SK-N-SH (cell line): ENCODE results near the gene CNDP2. TPM values are rescaled to one million over a fixed set of nuclear protein-coding genes. Genes with fewer than 3 reads are reported as not detected.

Experiments
- CTCF ChIA-PET: fragments of 300-600, 350-600 bp; formaldehyde crosslinking; extraction: SDS; loops from one replicate; lab custom pipeline; 2021; lab: Yijun Ruan, JAX
- POLR2A ChIA-PET: fragments of 350-600 bp; sonication (Branson Sonifier 250); formaldehyde crosslinking; extraction: SDS; loops from one replicate; lab custom pipeline; 2020; ENCODE audit warnings: antibody characterized with exemption, inconsistent platforms; lab: Yijun Ruan, JAX
- DNase-seq: peaks from one replicate; pipeline ENCODE4 v3.0.0; 2012
- H2AFZ ChIP-seq: fragments of 200-600 bp; sonication (generic); 2 replicates; pipeline ENCODE4 v1.8.1; 2016; ENCODE audit warnings: antibody characterized with exemption, mild to moderate bottlenecking, low read depth
- H3F3A ChIP-seq: fragments of 200-600 bp; sonication (generic); replicated peaks from 2 replicates; pipeline ENCODE3; 2016; ENCODE audit warnings: antibody characterized with exemption, mild to moderate bottlenecking; ENCODE audit not compliant: insufficient read depth
- H3K27ac ChIP-seq, 2 experiments: fragments of 200-500 bp in 1 of 2; fragments of 200-600 bp in 1 of 2; sonication (Bioruptor generic) in 1 of 2; sonication (generic), shearing (Covaris generic) in 1 of 2; 2 replicates each; pipeline versions ENCODE4 v1.5.1 to v1.6.1; 2014 to 2016; ENCODE audit warnings: low read depth in 2 of 2, inconsistent platforms in 1 of 2, low read length in 1 of 2, mild to moderate bottlenecking in 1 of 2, mixed read lengths in 1 of 2
- H3K27me3 ChIP-seq: fragments of 200-600 bp; sonication (generic), shearing (Covaris generic); 2 replicates; pipeline ENCODE4 v1.6.1; 2016; ENCODE audit warnings: mixed run types; ENCODE audit not compliant: insufficient read depth
- H3K36me3 ChIP-seq, 2 experiments: fragments of 200-500 bp in 1 of 2; fragments of 200-600 bp in 1 of 2; sonication (Bioruptor generic) in 1 of 2; sonication (generic) in 1 of 2; replicated peaks in 1 of 2; 2 replicates each; pipeline versions ENCODE3 to v1.5.1; 2014 to 2016; ENCODE audit warnings: low read length in 1 of 2, mild to moderate bottlenecking in 1 of 2; ENCODE audit not compliant: insufficient read depth in 2 of 2, control insufficient read depth in 1 of 2
- H3K4me1 ChIP-seq, 2 experiments: fragments of 200-500 bp in 1 of 2; fragments of 200-600 bp in 1 of 2; sonication (Bioruptor generic) in 1 of 2; sonication (generic), shearing (Covaris generic) in 1 of 2; 2 replicates each; pipeline versions ENCODE4 v1.5.1 to v1.6.1; 2014 to 2016; ENCODE audit warnings: low read depth in 1 of 2, low read length in 1 of 2, mixed run types in 1 of 2; ENCODE audit not compliant: insufficient read depth in 2 of 2, control insufficient read depth in 1 of 2
- H3K4me2 ChIP-seq: fragments of 200-600 bp; sonication (generic), shearing (Covaris generic); 2 replicates; pipeline ENCODE4 v1.6.1; 2017; ENCODE audit warnings: mixed run types
- H3K4me3 ChIP-seq, 2 experiments: fragments of 200-500 bp in 1 of 2; fragments of 200-600 bp in 1 of 2; sonication (Bioruptor generic) in 1 of 2; sonication (generic), shearing (Covaris generic) in 1 of 2; 2 replicates each; pipeline versions ENCODE4 v1.5.1 to v1.8.1; 2014 to 2016; ENCODE audit warnings: low read depth in 2 of 2, inconsistent platforms in 1 of 2, low read length in 1 of 2, mild to moderate bottlenecking in 1 of 2, mixed read lengths in 1 of 2, moderate library complexity in 1 of 2
- H3K79me2 ChIP-seq: fragments of 200-600 bp; sonication (generic); 2 replicates; pipeline ENCODE4 v1.8.1; 2017; ENCODE audit warnings: mild to moderate bottlenecking; ENCODE audit not compliant: insufficient read depth
- H3K9ac ChIP-seq: fragments of 200-600 bp; sonication (generic); 2 replicates; pipeline ENCODE4 v1.6.1; 2017; ENCODE audit warnings: mixed run types
- H3K9me2 ChIP-seq: fragments of 200-600 bp; sonication (generic); 2 replicates; pipeline ENCODE4 v1.6.1; 2017; ENCODE audit warnings: mixed run types
- H3K9me3 ChIP-seq: fragments of 200-600 bp; sonication (generic); 2 replicates; pipeline ENCODE4 v1.6.1; 2017; ENCODE audit warnings: mixed run types, mild to moderate bottlenecking, moderate library complexity
- H4K20me1 ChIP-seq: fragments of 200-600 bp; sonication (generic); 2 replicates; pipeline ENCODE4 v1.6.1; 2017; ENCODE audit warnings: mild to moderate bottlenecking, mixed run types; ENCODE audit not compliant: insufficient read depth
- CTCF ChIP-seq: fragments of 200-600 bp; sonication (generic); IDR thresholded peaks from 2 replicates; pipeline ENCODE4 v1.6.1; 2017; ENCODE audit warnings: antibody characterized with exemption, mild to moderate bottlenecking, moderate library complexity
- EP300 ChIP-seq, 2 experiments: IDR thresholded peaks; 2 replicates each; pipeline versions ENCODE4 v1.4.0 to v1.6.1; 2012; ENCODE audit warnings: borderline replicate concordance in 1 of 2, low read depth in 1 of 2, low read length in 1 of 2
- FOXM1 ChIP-seq: IDR thresholded peaks from 2 replicates; pipeline ENCODE4 v1.4.0; 2012; ENCODE audit warnings: low read depth, mild to moderate bottlenecking
- GABPA ChIP-seq: IDR thresholded peaks from 2 replicates; pipeline ENCODE4 v1.4.0; 2012; ENCODE audit warnings: low read depth, mild to moderate bottlenecking
- GATA2 ChIP-seq: sonication (generic); formaldehyde crosslinking; IDR thresholded peaks from 2 replicates; pipeline ENCODE4 v1.5.0; 2020; ENCODE audit warnings: mild to moderate bottlenecking, missing genetic modification reagents
- IRF3 ChIP-seq: fragments of 150-350 bp; IDR thresholded peaks from 2 replicates; pipeline ENCODE4 v1.6.1; 2016; ENCODE audit warnings: mild to moderate bottlenecking, low read depth, low read length
- MAX ChIP-seq: IDR thresholded peaks from 2 replicates; pipeline ENCODE4 v1.4.0; 2012; ENCODE audit warnings: low read depth
- NRF1 ChIP-seq: IDR thresholded peaks from 2 replicates; pipeline ENCODE4 v1.6.1; 2012; ENCODE audit warnings: low read depth, mild to moderate bottlenecking, low read length
- SMC3 ChIP-seq: IDR thresholded peaks from 2 replicates; pipeline ENCODE4 v1.6.1; 2012; ENCODE audit warnings: low read depth, low read length, improper control_type of control experiment
- ZBTB33 ChIP-seq: IDR thresholded peaks from 2 replicates; pipeline ENCODE4 v1.4.0; 2012; ENCODE audit warnings: low read depth, borderline replicate concordance
- WGBS: methylation state at CpG from one replicate; pipeline ENCODE4 v1.1.6; 2017; ENCODE audit warnings: low lambda C conversion rate; 5-methylcytosine and 5-hydroxymethylcytosine counted together
- polyA plus RNA-seq, 3 experiments: library from polyadenylated mRNA; depleted of rRNA; stranded (reverse); fragments of >200 nt; gene quantifications; 2 replicates each; pipeline ENCODE4 v1.2.3, GENCODE V29; 2012

CNDP2 gene
- polyA plus RNA-seq, 1 of the 3 experiments (the other 2 are of a cell fraction) = 78.5 TPM

GRCh38 chr18:74457043-74457724 is 39.0 kb upstream of the CNDP2 start, which contains the start of gene DIPK1C:
Gene DIPK1C (minus strand): TSS chr18:74457308. CDS start chr18:74457259, 49 bp downstream.
- WGBS = 4% methylated on average over 9 of the region's 76 CpGs
- no peaks in the 10 kb centered on the region for H3F3A ChIP-seq
- H2AFZ ChIP-seq = no peak within 1 kb of the TSS
- H3K79me2 ChIP-seq = no peaks in the 10 kb centered on the region
- H3K4me2 ChIP-seq = no peak within 1 kb of the TSS
- peaks cover 81% of the 10 kb centered on the region for H3K27me3 ChIP-seq
- no peak within 1 kb of the TSS for H3K9ac ChIP-seq
- no peaks in the 10 kb centered on the region for H4K20me1 ChIP-seq
- no peak for DNase-seq
- no peaks in the 10 kb centered on the region for H3K9me2 ChIP-seq
- H3K4me1 ChIP-seq = no peaks in the 10 kb centered on the region
- H3K36me3 ChIP-seq = no peaks in the 10 kb centered on the region
- H3K27ac ChIP-seq = no peak within 1 kb of the TSS
- CTCF ChIA-PET = no interaction called here
- TF ChIP-seq NRF1 (no peak), SMC3 (no peak), IRF3 (no peak), MAX (no peak), FOXM1 (no peak), GABPA (no peak)
- POLR2A ChIA-PET = no interaction called here
- H3K4me3 ChIP-seq = no peak within 1 kb of the TSS
- H3K9me3 ChIP-seq = no peaks in the 10 kb centered on the region

GRCh38 chr18:74457725-74458421 is 38.3 kb upstream of the CNDP2 start:
- POLR2A ChIA-PET = no interaction called here
- no peak overlapping the region for H3K9ac ChIP-seq
- H3K27ac ChIP-seq = no peak overlapping the region
- H3K27me3 ChIP-seq = peaks cover 77% of the 10 kb centered on the region
- H3K36me3 ChIP-seq = no peaks in the 10 kb centered on the region
- no peaks in the 10 kb centered on the region for H3K79me2 ChIP-seq
- H3K9me3 ChIP-seq = no peaks in the 10 kb centered on the region
- 9% methylated on average over 12 of the region's 34 CpGs for WGBS
- H3F3A ChIP-seq = no peaks in the 10 kb centered on the region
- H3K9me2 ChIP-seq = no peaks in the 10 kb centered on the region
- H2AFZ ChIP-seq = no peak overlapping the region
- H3K4me1 ChIP-seq = no peaks in the 10 kb centered on the region
- H3K4me3 ChIP-seq = no peak overlapping the region
- no peak for DNase-seq
- no peak overlapping the region for H3K4me2 ChIP-seq
- no peaks in the 10 kb centered on the region for H4K20me1 ChIP-seq
- CTCF ChIA-PET = no interaction called here
- no peak for TF ChIP-seq GATA2 (CRISPR knock-in tag)
- TF ChIP-seq ZBTB33 = no peak
- TF ChIP-seq EP300 (IDR thresholded peaks at IDR 0.05; ENCODE audit: borderline replicate concordance in 1 of 2, low read depth in 1 of 2, low read length in 1 of 2) = no peak
- TF ChIP-seq CTCF = no peak
